GM18517 (cell line): Measurements from ENCODE around the gene DDX11.
"Not testable (repeated sequence)": the region's sequence is repeated elsewhere in the genome, so short reads cannot be mapped to it uniquely, and the experiment has no call there.

Experiments
- ATAC-seq: cut with Tn5 transposase; IDR thresholded peaks from one replicate; pipeline ENCODE4 v1.9.1; 2021; ENCODE audit warnings: mild to moderate bottlenecking, moderate library complexity; ENCODE audit not compliant: unreplicated experiment

DDX11 gene

DNA sequence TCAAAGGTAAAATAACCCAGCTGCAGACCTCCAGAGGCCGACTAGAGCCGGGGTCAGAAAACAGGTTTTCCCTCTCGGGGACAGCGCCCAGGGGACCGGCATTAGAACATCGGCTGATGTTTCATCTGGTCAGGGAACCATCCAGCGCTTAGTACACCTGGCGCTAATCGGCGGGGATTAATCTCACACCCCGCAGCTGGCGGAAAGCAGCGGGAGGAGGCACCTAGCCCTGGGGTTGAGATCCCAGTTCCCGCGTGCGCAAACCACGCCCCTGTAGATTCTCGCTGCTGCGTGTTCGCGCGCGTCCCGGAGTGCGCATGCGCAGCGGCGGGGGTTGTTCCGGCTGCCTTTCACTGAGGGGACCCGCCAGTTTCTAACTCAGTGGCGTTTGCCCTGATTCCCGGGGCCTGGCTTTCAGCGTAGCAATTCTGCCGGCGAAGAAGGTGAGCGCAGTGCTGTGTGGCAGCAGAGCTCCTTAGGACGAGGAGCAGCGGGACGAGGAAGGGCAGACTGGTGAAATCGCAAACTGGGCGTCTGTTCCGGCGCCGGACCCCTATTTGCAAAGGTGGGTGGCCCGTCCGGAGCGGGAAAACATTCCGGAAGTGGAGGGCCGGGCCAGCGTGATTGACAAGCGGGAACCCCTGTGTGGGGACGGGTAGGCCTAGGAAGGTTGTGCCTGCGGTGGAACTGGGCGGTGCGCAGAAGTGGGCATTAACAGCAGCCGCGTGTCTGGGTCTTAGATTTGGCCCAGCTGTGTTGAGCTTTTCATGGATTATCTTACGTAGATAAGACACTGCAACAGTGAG, at the start of gene DDX11:
DDX11 (plus strand) TSS at position 334 of the 806 bp plus-strand sequence. CDS start 4,534 bp downstream, outside the sequence.
- ATAC-seq, result peak; percentile 94

DNA sequence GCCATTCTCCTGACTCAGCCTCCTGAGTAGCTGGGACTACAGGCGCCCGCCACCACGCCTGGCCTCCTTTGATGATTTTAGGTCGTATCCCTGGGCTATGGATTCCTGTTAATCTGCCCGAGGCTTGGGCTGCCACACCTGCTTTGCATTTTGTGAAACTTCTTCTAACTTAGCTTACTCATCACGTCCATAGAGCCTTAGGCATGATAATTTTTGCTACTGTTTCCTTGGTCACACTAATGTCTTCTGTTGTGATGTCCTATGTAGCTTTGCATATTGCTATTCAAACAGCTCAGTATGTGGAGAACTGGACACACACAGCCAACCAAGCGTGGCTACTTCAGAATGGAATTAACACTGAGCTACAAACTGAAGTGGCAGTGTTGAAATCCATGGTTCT, 47.5 kb upstream of the DDX11 start:
- no peak for ATAC-seq

DNA sequence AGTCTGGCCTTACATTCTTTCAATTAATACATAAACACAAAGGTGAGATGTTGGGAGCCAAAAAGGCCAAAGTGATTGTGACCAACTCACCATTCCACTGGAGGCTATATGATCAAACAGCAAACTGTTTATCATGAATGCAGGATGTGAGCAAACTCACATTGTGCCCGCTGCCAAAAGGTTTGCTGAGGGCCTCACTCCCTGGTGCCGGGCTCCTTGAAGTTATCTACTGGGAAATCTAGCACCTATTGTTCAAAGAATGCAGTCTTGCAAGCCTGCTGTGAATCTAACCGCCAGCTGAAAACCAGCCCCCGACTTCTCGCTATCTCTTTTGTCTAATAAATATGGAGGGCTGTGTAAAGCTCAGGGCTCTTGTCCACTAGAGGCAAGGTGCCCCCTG, 46.7 kb upstream of the DDX11 start:
- not testable (repeated sequence) for ATAC-seq

DNA sequence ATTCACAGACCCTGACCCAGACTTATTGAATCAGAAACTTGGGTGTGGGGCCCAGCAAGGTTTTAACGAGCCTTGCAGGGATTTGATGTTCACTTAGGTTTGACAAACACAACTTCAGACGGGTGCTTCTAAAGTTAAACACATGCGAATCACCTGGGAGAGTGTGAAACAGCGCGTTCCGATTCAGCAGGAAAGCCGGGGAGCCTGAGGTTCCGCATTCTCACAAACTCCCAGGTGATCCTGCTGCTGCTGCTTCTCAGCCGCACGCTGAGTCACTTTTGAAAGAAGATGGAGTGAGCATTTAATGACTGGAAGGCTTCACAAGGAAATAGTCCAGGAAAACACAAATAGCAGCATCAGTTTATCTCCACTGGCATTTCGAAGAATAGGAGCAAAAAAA, 44.2 kb upstream of the DDX11 start:
- ATAC-seq, result no peak

DNA sequence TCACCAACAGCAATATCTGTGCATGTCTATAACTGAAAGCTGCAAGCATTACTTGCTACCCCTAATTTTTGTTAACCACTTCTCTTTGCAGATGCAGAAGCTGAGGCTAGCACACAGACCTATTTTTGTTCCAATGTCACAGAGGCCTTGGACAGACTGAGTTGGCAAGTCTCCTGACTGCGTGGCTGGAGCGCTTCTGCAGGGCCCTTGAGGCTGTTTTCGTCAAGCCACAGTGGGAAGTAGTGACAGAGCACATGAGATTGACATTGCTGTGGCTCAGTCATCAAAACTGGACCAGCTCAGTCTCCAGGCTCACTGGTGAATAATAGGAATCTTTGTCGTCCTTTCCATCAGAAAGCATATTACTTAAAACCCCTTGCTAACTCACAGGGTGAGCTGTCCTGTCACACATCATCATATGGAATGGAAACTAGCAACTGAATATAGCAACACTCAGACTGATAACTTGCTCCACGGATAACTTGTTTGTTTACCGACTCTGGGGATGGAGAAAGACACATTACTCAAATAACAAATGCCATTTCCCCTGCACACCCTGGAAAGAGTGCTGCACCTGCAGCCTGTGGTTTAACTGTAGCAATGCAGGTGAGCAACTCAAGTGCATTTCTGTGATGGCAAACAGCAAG, 43.6 kb upstream of the DDX11 start:
- ATAC-seq, result no peak

DNA sequence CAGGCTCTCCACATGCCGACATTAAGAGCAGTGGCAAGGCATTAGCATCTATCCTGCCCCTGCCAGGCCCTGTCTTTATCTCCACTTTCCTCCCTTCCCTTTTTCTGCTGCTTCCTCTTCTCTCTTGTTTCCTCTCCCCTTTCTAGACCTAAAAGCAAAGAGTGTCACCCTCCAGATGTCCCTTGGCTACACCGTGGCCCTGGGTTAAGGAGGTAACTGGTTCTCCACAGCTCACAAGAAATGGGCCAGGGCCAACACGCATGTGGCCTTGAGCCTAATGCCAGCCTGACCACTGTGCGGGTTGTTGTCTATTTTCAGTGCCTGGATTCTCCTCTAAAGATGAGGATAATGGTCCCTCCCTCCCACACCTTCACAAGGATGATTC, 41.7 kb upstream of the DDX11 start:
- no peak for ATAC-seq

DNA sequence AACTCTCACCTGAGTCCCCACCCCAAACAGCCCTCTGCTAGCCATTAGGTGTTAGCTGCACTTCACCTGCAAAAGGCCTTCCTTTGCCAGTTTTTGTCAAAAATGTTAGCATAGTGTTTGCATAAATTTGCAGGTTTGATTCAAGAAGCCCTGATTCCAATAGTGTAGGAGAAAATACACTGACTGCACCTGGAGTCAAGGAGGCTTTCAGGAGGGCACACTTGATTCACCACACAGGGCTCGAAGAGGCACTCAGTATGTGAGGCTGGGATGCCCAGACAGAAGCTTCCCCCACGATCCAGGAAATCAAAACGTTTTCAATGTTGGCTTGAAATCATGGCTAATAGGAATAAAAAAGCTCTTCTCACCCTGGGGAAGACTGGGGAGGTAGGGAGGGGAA, 40.5 kb upstream of the DDX11 start:
- ATAC-seq, result no peak

DNA sequence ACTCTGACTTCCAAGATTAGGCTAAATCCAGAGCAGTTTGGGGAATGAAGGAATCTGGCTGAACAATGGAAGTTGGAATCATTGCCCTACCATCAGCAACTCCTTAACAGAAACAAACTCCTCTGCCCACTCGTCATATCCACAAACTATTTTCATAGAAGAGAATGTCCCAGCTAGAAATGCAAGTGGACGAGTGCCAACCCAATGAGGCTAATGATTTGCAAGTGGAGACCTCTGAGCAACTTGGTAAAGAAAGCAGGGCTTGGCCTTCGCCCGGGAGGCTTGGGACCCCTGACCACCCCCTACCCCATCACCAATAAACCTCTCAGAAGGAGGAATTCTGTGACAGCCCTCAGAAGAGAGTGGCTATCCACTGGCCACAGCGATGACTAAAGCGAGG, 40.0 kb upstream of the DDX11 start:
- ATAC-seq, result no peak

DNA sequence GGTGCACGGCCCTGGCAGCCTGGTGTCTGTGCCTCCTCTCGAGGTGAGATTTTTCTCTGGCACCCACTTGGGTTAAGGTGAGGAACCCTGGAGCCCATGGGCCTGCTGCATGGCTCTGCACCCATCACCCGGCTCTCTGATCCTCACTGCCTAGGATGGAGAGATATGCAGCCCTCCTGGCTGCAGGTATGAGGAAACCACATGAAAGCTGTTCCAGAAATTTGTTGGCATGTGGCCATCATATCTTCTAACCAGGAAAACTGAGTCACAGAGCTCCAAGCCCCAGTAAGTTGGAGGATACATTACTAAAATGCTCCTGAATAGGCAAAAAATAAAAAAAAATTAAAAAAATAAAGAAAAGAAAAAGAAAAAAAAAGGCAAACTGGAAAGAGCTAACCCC, 39.3 kb upstream of the DDX11 start:
- ATAC-seq, result no peak

DNA sequence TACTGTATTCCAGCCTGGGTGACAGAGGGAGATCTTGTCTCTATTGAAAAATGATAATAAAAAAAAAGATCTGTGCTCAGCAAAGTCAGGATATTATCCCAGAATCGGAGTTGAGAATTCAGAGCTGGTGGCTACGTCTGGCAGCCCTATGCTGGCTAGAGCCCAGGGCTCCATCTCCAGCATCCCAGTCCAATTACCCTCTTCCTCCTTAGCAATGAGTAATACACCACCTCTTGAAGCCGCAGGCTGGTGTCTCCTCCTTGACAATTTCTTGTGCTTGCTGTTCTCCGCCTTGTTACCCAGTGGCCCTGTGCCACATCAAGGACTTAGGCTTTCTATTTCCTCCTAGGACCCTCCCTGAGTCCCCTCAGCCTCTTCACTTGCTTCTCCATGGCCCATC, 38.4 kb upstream of the DDX11 start:
- no peak for ATAC-seq

DNA sequence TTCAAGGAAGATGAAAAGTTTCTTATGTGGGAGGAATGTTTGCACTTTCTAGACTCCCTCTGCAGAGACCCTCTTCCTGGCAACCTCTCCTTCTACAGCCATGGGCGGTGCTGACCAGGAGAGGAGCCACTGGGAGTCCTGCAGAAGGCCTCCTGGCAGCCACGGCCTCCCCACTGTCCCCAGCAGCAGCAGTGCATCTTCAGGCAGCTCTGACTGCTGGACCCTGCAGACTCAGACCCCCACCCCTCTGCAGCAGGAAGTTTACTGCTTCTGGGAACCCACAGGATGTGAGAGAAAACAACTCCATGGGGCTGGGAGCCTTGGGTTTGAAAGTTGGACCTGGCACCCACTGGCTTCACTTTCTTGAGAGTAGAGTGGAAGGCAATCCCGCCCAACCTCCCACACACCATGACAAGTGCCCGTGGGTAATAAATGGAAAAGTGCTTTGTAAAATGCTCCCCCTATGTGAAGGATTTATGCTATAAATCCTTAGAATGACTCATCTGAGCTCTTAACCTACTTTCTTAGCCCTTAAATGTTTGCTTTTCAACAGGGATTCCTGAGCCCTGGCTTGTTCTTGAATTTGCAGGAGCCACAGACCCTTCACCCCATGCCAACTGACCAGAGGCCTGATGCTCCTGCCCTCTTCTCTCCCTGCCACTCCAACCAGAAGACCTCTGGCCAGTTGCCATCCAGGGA, 37.5 kb upstream of the DDX11 start:
- ATAC-seq, result no peak

DNA sequence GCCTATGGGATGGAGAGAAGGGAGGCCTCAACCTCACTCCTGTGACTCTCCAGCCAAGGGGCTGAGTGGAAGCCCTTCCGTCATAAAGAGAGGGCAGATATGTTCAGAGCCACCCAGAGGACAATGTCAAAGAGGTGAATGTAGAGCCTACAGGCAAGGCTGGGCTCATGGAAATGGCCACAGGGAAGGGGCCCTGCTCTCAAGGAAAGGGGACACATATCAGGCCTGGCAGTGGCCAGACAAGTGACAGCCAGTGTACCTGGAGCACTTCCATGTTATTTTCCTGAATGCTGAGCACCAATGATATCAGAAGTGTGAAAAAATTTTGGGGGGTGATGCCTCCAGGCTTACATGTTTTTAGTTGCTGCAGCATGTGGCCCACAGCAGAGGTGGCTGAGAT, 36.6 kb upstream of the DDX11 start:
- no peak for ATAC-seq

DNA sequence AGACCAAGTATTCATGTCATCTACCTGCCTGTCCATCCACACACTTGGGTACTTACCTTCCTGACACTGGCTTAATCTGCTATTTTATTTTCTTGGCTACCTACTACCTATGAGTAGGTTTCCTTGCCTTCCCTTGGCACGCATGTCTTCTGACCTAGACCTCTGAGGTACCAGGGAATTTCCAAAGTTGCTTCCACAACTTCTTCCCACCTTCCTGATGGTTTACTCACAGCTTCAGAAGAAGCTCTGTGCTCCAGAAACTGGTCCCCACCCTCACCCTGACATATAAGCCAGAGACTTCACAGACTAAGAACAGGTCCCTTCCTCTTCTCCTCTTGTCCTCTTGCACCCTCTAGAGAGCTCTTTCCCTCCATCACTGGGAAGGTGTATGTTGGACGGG, 35.7 kb upstream of the DDX11 start:
- no peak for ATAC-seq

DNA sequence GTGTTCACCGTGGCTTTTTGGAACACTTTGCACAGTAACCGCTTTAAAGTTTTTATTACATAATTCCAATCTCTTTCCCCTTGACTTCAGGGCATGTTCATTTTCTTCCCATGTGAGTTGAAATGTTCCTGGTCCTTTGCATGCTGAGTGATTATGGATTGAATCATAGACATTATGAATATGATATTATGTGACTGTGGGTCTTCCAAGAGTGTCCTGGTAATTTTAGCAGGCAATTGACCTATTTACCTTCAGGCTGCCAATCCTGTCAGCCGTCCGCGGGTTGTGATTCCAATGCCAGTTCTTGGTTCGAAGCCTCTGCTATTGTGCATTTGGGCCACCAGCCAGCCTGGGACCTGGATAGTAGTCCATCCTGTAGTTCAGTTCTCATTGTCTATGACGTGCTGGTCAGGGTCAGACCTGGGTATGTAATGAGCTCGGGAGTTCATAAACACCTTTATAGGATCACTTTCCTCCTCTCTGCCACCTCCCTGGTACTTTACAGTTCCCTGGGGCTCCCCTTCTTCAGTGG, 32.6 kb upstream of the DDX11 start:
- no peak for ATAC-seq

DNA sequence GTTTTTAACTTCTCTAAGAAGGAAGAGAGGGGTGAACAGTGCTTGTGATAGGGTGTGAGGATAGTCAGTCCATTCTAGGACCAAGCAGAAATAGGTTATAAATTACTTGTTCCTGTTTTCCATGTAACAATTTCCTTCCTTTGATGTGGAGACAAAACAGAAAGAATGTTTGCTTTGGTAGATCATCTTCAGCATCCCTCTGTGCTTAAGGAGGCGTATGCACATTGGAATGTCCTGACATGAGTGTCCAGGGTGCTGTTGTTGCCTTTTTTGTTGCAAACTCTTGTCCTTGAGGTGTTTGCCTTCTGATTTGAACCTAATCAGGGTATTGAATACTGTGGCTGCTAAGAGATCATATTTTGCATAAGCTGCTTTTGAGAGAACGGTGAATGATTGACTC, 23.5 kb upstream of the DDX11 start:
- not testable (repeated sequence) for ATAC-seq

DNA sequence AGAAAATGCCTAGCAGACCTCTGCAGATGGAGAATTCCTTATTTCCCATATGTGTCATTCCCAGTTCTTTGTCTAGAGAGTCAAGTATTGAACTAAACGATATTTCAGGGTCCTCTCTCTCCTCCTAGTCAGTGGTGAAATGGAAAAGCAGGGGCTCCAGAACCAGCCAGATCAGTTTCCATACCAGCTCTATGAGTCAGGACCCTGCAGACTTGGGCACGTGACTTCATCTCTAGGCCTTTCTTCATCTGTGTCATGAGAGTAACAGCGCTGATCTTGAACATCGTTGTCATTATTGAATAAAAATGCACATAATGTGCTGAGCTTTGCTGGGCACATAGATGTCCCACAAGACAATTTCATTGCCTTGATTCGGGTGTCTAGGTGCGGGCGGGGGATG, 23.1 kb upstream of the DDX11 start:
- not testable (repeated sequence) for ATAC-seq

DNA sequence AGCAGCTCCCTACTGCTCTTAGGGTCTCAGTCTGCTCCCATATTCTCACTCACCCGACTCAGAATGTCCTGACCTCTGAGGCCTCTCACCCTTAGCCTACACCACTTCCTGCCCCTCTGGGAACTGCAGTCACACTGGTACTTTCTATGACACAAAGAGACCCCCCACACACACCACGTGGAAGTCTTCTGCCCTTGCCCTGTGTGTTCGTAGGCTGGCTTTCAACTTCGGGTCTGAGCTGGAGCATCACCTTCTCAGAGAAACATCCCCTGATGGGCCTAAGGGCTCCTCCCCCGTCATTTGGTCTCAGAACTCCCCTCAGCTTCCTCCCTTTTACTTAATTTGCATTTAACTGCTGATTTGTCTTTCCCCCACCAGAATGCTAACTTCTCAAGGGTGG, 22.0 kb upstream of the DDX11 start:
- ATAC-seq, result not testable (repeated sequence)

DNA sequence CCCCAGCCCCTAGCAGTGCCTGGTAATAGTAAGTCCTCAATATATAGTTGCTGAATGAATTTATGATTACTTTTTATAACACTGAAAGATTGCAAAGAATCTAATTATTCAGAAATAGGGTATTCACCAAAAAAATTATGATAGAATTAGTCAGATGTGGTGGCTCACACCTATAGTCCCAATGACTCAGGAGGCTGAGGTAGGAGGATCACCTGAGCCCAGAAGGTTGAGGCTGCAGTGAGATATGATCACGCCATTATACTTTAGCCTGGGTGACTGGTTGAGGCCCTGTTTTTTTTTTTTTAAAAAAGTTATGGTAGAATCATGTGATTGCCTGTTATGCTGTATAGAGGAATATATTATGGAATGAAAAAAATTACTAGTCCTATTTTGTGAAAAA, 21.5 kb upstream of the DDX11 start:
- ATAC-seq, result not testable (repeated sequence)

DNA sequence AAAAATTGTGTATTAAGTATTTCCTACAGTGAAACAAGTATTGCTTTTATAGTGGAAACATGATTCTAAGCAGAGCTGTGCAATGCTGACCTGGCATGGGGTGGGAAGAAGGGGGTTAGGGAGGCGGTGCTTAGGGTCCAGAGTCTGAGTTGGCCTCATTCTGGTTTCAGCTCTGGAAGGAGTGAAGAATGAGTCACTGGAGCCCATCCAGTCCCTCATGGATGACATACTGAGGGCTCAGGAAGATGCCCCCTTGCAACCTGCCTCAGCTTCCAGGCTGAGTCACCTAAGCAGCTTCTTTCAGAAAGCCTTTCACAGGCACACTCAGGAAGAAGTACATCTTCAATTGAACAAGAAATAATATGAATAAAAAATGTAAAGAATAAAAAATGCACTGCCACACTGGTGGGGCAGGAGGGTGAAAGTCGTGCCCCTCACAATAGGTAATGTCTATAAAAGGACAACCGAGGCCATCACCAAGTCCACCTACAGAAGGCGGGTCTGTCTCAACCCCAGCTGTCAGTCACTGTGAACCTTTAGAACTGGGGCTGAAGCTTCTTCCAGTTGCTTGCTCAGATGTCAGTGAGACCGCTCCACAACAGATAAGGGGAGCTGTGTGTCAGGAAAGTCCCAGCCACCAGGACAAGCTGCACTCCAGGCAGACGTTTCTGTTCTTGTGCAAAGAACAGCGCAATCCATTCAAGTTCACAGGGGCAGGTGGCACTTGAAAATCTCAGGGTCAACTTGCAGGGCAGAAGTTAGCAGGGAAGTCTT, 20.8 kb upstream of the DDX11 start:
- not testable (repeated sequence) for ATAC-seq

DNA sequence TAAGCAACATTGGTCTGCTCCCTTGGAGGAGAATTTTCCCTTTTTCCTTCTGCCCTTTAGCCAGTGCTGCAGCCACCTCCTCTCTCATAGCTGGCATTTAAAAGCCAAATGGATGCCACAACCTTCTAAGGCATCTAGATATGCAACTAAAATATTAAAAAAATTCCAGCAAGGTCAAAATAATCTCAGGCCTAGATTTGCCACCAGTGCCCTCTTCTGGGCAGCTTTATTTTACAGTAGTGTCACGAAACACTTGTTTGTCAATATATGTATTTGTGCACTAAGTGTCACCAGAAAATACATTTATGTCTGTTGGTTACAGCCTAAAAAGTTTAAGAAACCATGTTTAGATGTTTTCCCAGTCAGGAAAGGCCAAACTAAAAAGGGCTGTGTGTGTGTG, 19.7 kb upstream of the DDX11 start:
- ATAC-seq, result not testable (repeated sequence)

DNA sequence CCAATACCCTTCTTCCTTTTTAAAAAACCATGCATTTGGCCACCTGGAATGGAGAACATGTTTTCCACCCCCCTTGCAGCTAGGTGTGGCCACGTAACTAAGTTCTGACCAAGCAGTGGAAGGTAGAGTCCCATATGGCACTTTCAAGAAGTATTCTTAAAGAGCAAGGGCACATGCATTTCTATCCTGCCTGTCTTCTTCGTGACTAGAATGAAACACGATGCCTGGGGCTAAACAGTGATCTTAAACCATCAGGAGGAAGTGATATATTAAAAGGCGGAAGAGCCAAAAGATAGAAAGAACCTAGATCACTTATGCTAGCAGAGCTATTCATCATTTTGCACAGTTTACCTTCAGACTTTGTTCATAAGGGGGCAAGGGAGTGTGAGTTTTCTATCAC, 16.0 kb upstream of the DDX11 start:
- no peak for ATAC-seq
